GM19240 (cell line): ENCODE results near the gene FCHO2.

Experiments used
- DNase-seq: peaks from one replicate; pipeline ENCODE4 v3.0.0; 2011; ENCODE audit warnings: low spot score; ENCODE audit not compliant: insufficient read length

Gene FCHO2

GRCh38 chr5:73135021-73135420 lies 179.2 kb downstream of the FCHO2 start:
- no peak for DNase-seq

GRCh38 chr5:73135429-73136054 lies 179.7 kb downstream of the FCHO2 start:
- no peak for DNase-seq

GRCh38 chr5:73136055-73136562 lies 180.3 kb downstream of the FCHO2 start:
- DNase-seq, result no peak

DNA sequence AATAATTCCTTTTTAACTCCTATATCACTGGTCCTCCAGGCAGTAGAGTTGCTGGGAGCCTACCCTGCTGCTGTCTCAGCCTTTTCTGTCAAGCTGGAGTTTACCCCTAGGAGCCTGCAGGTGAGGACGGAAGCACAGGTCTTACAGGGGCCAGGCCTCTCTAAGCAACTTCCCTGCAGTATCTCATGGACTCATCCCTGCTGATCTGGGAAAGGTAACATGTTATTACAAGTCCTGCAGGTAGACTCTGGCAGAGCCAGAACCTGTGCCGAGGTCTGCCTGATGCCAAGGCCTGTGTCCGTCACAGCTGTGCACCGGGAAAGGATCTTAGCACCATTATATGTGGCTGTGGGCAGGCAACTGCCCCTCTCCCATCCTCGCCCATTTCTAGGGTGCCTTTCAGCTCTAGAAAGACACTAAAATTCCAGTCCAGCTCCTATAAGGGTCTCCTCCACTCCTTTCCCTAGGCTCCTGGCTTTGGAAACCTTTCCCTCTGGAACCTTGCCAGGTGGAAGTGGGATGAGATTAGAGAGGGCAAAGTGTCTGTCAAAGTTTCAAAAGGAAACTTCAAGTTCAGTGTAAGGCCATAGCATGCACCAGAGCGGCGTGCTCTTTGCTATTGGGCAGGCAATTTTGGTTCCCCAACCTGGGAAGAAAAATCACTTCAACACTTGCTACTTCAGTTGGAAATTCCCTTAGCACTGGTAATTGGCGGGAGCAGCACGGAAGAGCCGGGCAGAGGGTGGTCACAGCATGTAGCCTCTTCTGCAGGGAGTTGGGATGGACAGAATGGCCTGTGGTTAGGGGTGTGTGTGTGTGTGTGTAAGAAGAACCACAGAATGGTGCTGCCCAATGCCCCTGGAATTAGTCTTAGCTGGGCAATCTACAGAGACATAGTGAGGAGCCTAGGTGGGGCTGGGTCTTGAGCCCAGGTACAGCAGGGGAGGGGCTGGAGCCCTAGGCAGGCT lies 182.0 kb downstream of the FCHO2 start:
- DNase-seq, result no peak

GRCh38 chr5:73139485-73139884 lies 183.6 kb downstream of the FCHO2 start:
- DNase-seq, result no peak
